Tibial nerve (tissue), 4 donors: Measurements from ENCODE around the gene NFKBIE. TPM values are rescaled to one million over a fixed set of nuclear protein-coding genes. Genes with fewer than 3 reads are reported as not detected.
A peak's percentile ranks its signal among the peaks of the same experiment; 100 is the strongest.
"Not testable (repeated sequence)": the region's sequence is repeated elsewhere in the genome, so short reads cannot be mapped to it uniquely, and the experiment has no call there.

ENCODE experiments used
- DNase-seq, 2 donors: peaks; one replicate each; pipeline ENCODE4 v3.0.0-alpha.2; 2019; ENCODE audit warnings: low spot score in 2 of 2
- H3K27ac ChIP-seq, 4 donors: fragments of 200-600 bp; sonication (generic) in 3 of 4; one replicate each; pipeline ENCODE4 v1.5.1; 2017 to 2019; ENCODE audit warnings: mild to moderate bottlenecking in 1 of 4
- H3K27me3 ChIP-seq, 2 donors: fragments of 200-600 bp; sonication (generic) in 1 of 2; one replicate each; pipeline versions ENCODE4 v1.5.1 to v1.6.0; 2017 to 2019
- H3K36me3 ChIP-seq, 3 donors: fragments of 200-600 bp; sonication (generic); one replicate each; pipeline ENCODE4 v1.5.1; 2018 to 2019
- H3K4me1 ChIP-seq, 4 donors: fragments of 200-600 bp; sonication (generic) in 3 of 4; one replicate each; pipeline ENCODE4 v1.5.1; 2017 to 2019
- H3K4me3 ChIP-seq, 4 donors: fragments of 200-600 bp; sonication (generic) in 3 of 4; one replicate each; pipeline ENCODE4 v1.5.1; 2017 to 2019; ENCODE audit warnings: mild to moderate bottlenecking in 1 of 4, moderate library complexity in 1 of 4
- H3K9me3 ChIP-seq, 4 donors: fragments of 200-600 bp; sonication (generic) in 3 of 4; one replicate each; pipeline ENCODE4 v1.5.1; 2017 to 2019
- CTCF ChIP-seq, 5 experiments: fragments of 200-600 bp in 3 of 5; fragments of 450-650 bp in 2 of 5; sonication (generic) in 3 of 5; IDR thresholded peaks; one replicate each; pipeline ENCODE4 v1.5.1; 2016 to 2019; ENCODE audit warnings: antibody characterized with exemption in 5 of 5, mild to moderate bottlenecking in 3 of 5, moderate library complexity in 2 of 5
- EP300 ChIP-seq, 2 donors: sonication (generic); formaldehyde crosslinking; IDR thresholded peaks; one replicate each; pipeline ENCODE4 v1.6.1; 2017; ENCODE audit warnings: antibody characterized with exemption in 2 of 2, mild to moderate bottlenecking in 1 of 2
- POLR2A ChIP-seq, 2 donors: fragments of 450-650 bp; IDR thresholded peaks; one replicate each; pipeline ENCODE4 v1.6.1; 2017; ENCODE audit warnings: antibody characterized with exemption in 2 of 2, mild to moderate bottlenecking in 2 of 2, moderate library complexity in 2 of 2
- WGBS, 2 donors: methylation state at CpG; one replicate each; pipeline ENCODE4 v1.1.5; 2018; 5-methylcytosine and 5-hydroxymethylcytosine counted together
- total RNA-seq, 4 donors: library from RNA; depleted of rRNA; stranded (reverse); fragments of >200 nt; gene quantifications; one replicate each; pipeline ENCODE4 v1.1.0, GENCODE V29; 2016

The NFKBIE gene
- total RNA-seq: 10 to 100 TPM; 12.7 to 20.7 (median 16.0) TPM

- Histone ChIP-seq H3K27me3 (peaks cover 0 to 23% of the 10 kb centered on the region in 2 donors), H3K9me3 (no peaks in the 10 kb centered on the region), H3K4me1 (peaks cover 2 to 48% (median 29%) of the 10 kb centered on the region in 4 donors), H3K4me3 (peak within 1 kb of the TSS; percentile 60 to 95 (median 85)), H3K27ac (peak within 1 kb of the TSS; percentile 74 to 92 (median 86)), H3K36me3 (peaks cover 0 to 3% (median 0%) of the 10 kb centered on the region in 3 donors)
- TF ChIP-seq POLR2A (IDR thresholded peaks at IDR 0.05): peak; percentile 62 to 86
- peak; percentile 61 to 86 for TF ChIP-seq EP300 (IDR thresholded peaks at IDR 0.05)
- TF ChIP-seq CTCF (IDR thresholded peaks at IDR 0.05): peak in 4 of 5 experiments; percentile 10 to 67 (median 30)
- 1 to 2% methylated on average over 19 to 46 of the region's 72 CpGs for WGBS, 2 donors
- peak; percentile 92 to 93 for DNase-seq
Observed at GRCh38 chr6:44265007-44265721, at the start of gene NFKBIE. NFKBIE (minus strand) TSS chr6:44265551; CDS start chr6:44265346, 205 bp downstream.

GRCh38 chr6:44314657-44315056 is 49.3 kb upstream of the NFKBIE start:
- H3K4me3 ChIP-seq, H3K27ac ChIP-seq, H3K27me3 ChIP-seq, H3K9me3 ChIP-seq, DNase-seq: not testable (repeated sequence)
- WGBS, 2 donors: 90% methylated on average over 8 of the region's 8 CpGs
- H3K4me1 ChIP-seq: peaks cover 0 to 15% (median 9%) of the 10 kb centered on the region in 4 donors
- H3K36me3 ChIP-seq: peaks cover 0 to 22% (median 18%) of the 10 kb centered on the region in 3 donors

- Histone ChIP-seq H3K4me1 (peaks cover 0 to 15% (median 9%) of the 10 kb centered on the region in 4 donors), H3K27ac (peak within 1 kb of the TSS; percentile 37 to 84 (median 81)), H3K27me3 (no peaks in the 10 kb centered on the region), H3K36me3 (peaks cover 0 to 37% (median 19%) of the 10 kb centered on the region in 3 donors), H3K9me3 (no peaks in the 10 kb centered on the region), H3K4me3 (peak within 1 kb of the TSS; percentile 69 to 84 (median 77))
- TF ChIP-seq POLR2A (IDR thresholded peaks at IDR 0.05): peak in 1 of 2 donors; percentile 37
- TF ChIP-seq CTCF (IDR thresholded peaks at IDR 0.05): peak; percentile 92 to 98 (median 95)
- TF ChIP-seq EP300 (IDR thresholded peaks at IDR 0.05): peak; percentile 65 to 88
- WGBS, 2 donors: 4 to 5% methylated on average over 31 to 42 of the region's 52 CpGs
- DNase-seq: peak; percentile 64 to 82
Observed at GRCh38 chr6:44312901-44313788, 47.8 kb upstream of the NFKBIE start, which contains the start of gene AARS2. AARS2 (minus strand) TSS chr6:44313347; CDS start chr6:44313323, 24 bp downstream.

- Histone ChIP-seq H3K4me1 (peaks cover 0 to 15% (median 9%) of the 10 kb centered on the region in 4 donors), H3K27me3 (no peaks in the 10 kb centered on the region), H3K27ac (no peak overlapping the region), H3K9me3 (no peaks in the 10 kb centered on the region), H3K36me3 (peaks cover 0 to 51% (median 22%) of the 10 kb centered on the region in 3 donors), H3K4me3 (no peak overlapping the region)
- WGBS, 2 donors: 77 to 79% methylated on average over 3 of the region's 3 CpGs
- no peak for DNase-seq
- TF ChIP-seq CTCF (IDR thresholded peaks at IDR 0.05): no peak
- no peak for TF ChIP-seq EP300 (IDR thresholded peaks at IDR 0.05)
- no peak for TF ChIP-seq POLR2A (IDR thresholded peaks at IDR 0.05)
Observed at GRCh38 chr6:44311767-44312166, 46.4 kb upstream of the NFKBIE start.

GRCh38 chr6:44311304-44311703 is 46.0 kb upstream of the NFKBIE start:
- no peak overlapping the region for H3K4me3 ChIP-seq
- H3K4me1 ChIP-seq: peaks cover 0 to 15% (median 9%) of the 10 kb centered on the region in 4 donors
- H3K27ac ChIP-seq: no peak overlapping the region
- H3K27me3 ChIP-seq: no peaks in the 10 kb centered on the region
- H3K36me3 ChIP-seq: peaks cover 0 to 55% (median 22%) of the 10 kb centered on the region in 3 donors
- H3K9me3 ChIP-seq: no peaks in the 10 kb centered on the region
- no peak for DNase-seq
- 75 to 80% methylated on average over 2 of the region's 2 CpGs for WGBS, 2 donors
- TF ChIP-seq POLR2A (IDR thresholded peaks at IDR 0.05): no peak
- no peak for TF ChIP-seq EP300 (IDR thresholded peaks at IDR 0.05)
- TF ChIP-seq CTCF (IDR thresholded peaks at IDR 0.05): no peak
